H1 (cell line): Measurements from ENCODE around the gene VSIG10L. TPM values are rescaled to one million over a fixed set of nuclear protein-coding genes. Genes with fewer than 3 reads are reported as not detected.

Source experiments
- CTCF ChIA-PET: fragments of 300-600 bp; sonication (Branson Sonifier 250); formaldehyde crosslinking; loops from one replicate; lab custom pipeline; 2021; ENCODE audit not compliant: partially characterized antibody; lab: Charles Lee
- POLR2A ChIA-PET: fragments of 300-600 bp; sonication (Branson Sonifier 250); formaldehyde crosslinking; loops from one replicate; lab custom pipeline; 2021; ENCODE audit warnings: inconsistent platforms; ENCODE audit not compliant: partially characterized antibody; lab: Charles Lee
- DNase-seq, 2 experiments: peaks; one replicate each; pipeline versions ENCODE4 v3.0.0 to v3.0.0-alpha.2; 2010 to 2022; ENCODE audit warnings: low spot score in 2 of 2, low read depth in 1 of 2, mixed read lengths in 1 of 2
- FAIRE-seq: peaks from 2 replicates; lab custom pipeline; 2011; peaks lifted over from hg19 to GRCh38; lab: Jason Lieb, UNC
- H2AFZ ChIP-seq: 2 replicates; pipeline ENCODE4 v1.8.1; 2012; ENCODE audit warnings: low read length, inconsistent platforms
- H2AK5ac ChIP-seq: 2 replicates; pipeline ENCODE4 v1.6.1; 2013; ENCODE audit warnings: low read depth, low read length
- H2BK120ac ChIP-seq: replicated peaks from 2 replicates; pipeline ENCODE3; 2013; ENCODE audit warnings: low read depth, low read length, inconsistent platforms
- H2BK12ac ChIP-seq: 2 replicates; pipeline ENCODE4 v1.6.1; 2013; ENCODE audit warnings: low read depth, low read length
- H2BK15ac ChIP-seq: 2 replicates; pipeline ENCODE4 v1.6.1; 2013; ENCODE audit warnings: low read length
- H2BK20ac ChIP-seq: 2 replicates; pipeline ENCODE4 v1.6.1; 2013; ENCODE audit warnings: low read length
- H2BK5ac ChIP-seq: 2 replicates; pipeline ENCODE4 v1.6.1; 2013; ENCODE audit warnings: low read depth, low read length
- H3K14ac ChIP-seq: 2 replicates; pipeline ENCODE4 v1.6.1; 2013; ENCODE audit warnings: inconsistent platforms; ENCODE audit not compliant: insufficient read length
- H3K18ac ChIP-seq: 2 replicates; pipeline ENCODE4 v1.6.1; 2013; ENCODE audit warnings: low read length; ENCODE audit errors: extremely low read depth
- H3K23ac ChIP-seq: 2 replicates; pipeline ENCODE4 v1.6.1; 2013; ENCODE audit warnings: inconsistent platforms; ENCODE audit not compliant: insufficient read length
- H3K23me2 ChIP-seq: 2 replicates; pipeline ENCODE4 v1.6.1; 2013; ENCODE audit warnings: low read depth, low read length
- H3K27ac ChIP-seq: 2 replicates; pipeline ENCODE4 v1.6.1; 2011; ENCODE audit warnings: low read depth, low read length, inconsistent platforms
- H3K27me3 ChIP-seq, 4 experiments: replicated peaks in 1 of 4; 1 replicate in 1 of 4; 2 replicates in 3 of 4; pipeline versions ENCODE4 v1.6.1 to v1.8.1; 2011 to 2013; ENCODE audit warnings: low read length in 3 of 4, mild to moderate bottlenecking in 3 of 4, inconsistent platforms in 2 of 4, mixed read lengths in 2 of 4, moderate library complexity in 1 of 4; ENCODE audit not compliant: control insufficient read depth in 3 of 4, insufficient read depth in 3 of 4; ENCODE audit errors: extremely low read depth in 1 of 4
- H3K36me3 ChIP-seq, 4 experiments: 2 replicates each; pipeline versions ENCODE4 v1.6.1 to v1.8.1; 2011 to 2013; ENCODE audit warnings: mild to moderate bottlenecking in 4 of 4, low read length in 3 of 4, moderate library complexity in 2 of 4, control low read depth in 1 of 4, inconsistent platforms in 1 of 4; ENCODE audit not compliant: insufficient read depth in 4 of 4, control insufficient read depth in 2 of 4
- H3K4ac ChIP-seq: replicated peaks from 2 replicates; pipeline ENCODE3; 2013; ENCODE audit warnings: low read length, low read depth, mixed read lengths, inconsistent platforms; ENCODE audit not compliant: insufficient read length
- H3K4me1 ChIP-seq, 4 experiments: replicated peaks in 1 of 4; 1 replicate in 1 of 4; 2 replicates in 3 of 4; pipeline versions ENCODE4 v1.6.1 to v1.8.1; 2011 to 2013; ENCODE audit warnings: low read length in 3 of 4, inconsistent platforms in 2 of 4, mixed read lengths in 1 of 4; ENCODE audit not compliant: insufficient read depth in 4 of 4, control insufficient read depth in 3 of 4
- H3K4me2 ChIP-seq, 2 experiments: 2 replicates each; pipeline versions ENCODE4 v1.6.1 to v1.8.1; 2011 to 2013; ENCODE audit warnings: low read depth in 2 of 2, low read length in 2 of 2, control low read depth in 1 of 2, inconsistent platforms in 1 of 2, mild to moderate bottlenecking in 1 of 2; ENCODE audit not compliant: insufficient read depth in 1 of 2
- H3K4me3 ChIP-seq, 4 experiments: fragments of 200-600, 300-600 bp in 1 of 4; sonication (generic), shearing (Covaris generic), sonication (Bioruptor Twin) in 1 of 4; 2 replicates each; pipeline versions ENCODE4 v1.5.1 to v1.8.1; 2011 to 2016; ENCODE audit warnings: low read length in 4 of 4, low read depth in 3 of 4, control low read depth in 2 of 4, inconsistent platforms in 2 of 4, mild to moderate bottlenecking in 2 of 4, mixed read lengths in 1 of 4, moderate library complexity in 1 of 4; ENCODE audit not compliant: insufficient read depth in 2 of 4; ENCODE audit errors: extremely low read depth in 1 of 4
- H3K56ac ChIP-seq: replicated peaks from 2 replicates; pipeline ENCODE3; 2013; ENCODE audit warnings: low read depth, mild to moderate bottlenecking, mixed read lengths, low read length, inconsistent platforms; ENCODE audit not compliant: insufficient read length
- H3K79me1 ChIP-seq: 2 replicates; pipeline ENCODE4 v1.6.1; 2013; ENCODE audit warnings: low read depth, low read length, control low read depth
- H3K79me2 ChIP-seq, 2 experiments: 2 replicates each; pipeline versions ENCODE4 v1.6.1 to v1.8.1; 2012 to 2013; ENCODE audit warnings: low read length in 2 of 2, mild to moderate bottlenecking in 2 of 2, inconsistent platforms in 1 of 2; ENCODE audit not compliant: insufficient read depth in 2 of 2, control insufficient read depth in 1 of 2
- H3K9ac ChIP-seq, 4 experiments: replicated peaks in 1 of 4; 1 replicate in 1 of 4; 2 replicates in 3 of 4; pipeline versions ENCODE4 v1.6.1 to v1.8.1; 2011 to 2013; ENCODE audit warnings: low read depth in 3 of 4, low read length in 3 of 4, control low read depth in 2 of 4, mild to moderate bottlenecking in 2 of 4, moderate library complexity in 2 of 4, inconsistent platforms in 1 of 4; ENCODE audit errors: extremely low read depth in 1 of 4
- H3K9me3 ChIP-seq, 2 experiments: 2 replicates each; pipeline versions ENCODE4 v1.6.1 to v1.8.1; 2012 to 2013; ENCODE audit warnings: mild to moderate bottlenecking in 2 of 2, moderate library complexity in 2 of 2, control low read depth in 1 of 2, inconsistent platforms in 1 of 2, low read depth in 1 of 2, low read length in 1 of 2, mixed read lengths in 1 of 2; ENCODE audit not compliant: insufficient read depth in 2 of 2
- H4K20me1 ChIP-seq, 2 experiments: replicated peaks in 1 of 2; 2 replicates each; pipeline versions ENCODE3 to v1.8.1; 2011 to 2013; ENCODE audit warnings: inconsistent platforms in 2 of 2, low read length in 2 of 2, mild to moderate bottlenecking in 1 of 2; ENCODE audit not compliant: insufficient read depth in 2 of 2, control insufficient read depth in 1 of 2
- H4K5ac ChIP-seq: 2 replicates; pipeline ENCODE4 v1.6.1; 2013; ENCODE audit warnings: low read length, low read depth, mixed read lengths, inconsistent platforms; ENCODE audit not compliant: insufficient read length
- H4K8ac ChIP-seq: 2 replicates; pipeline ENCODE4 v1.8.0; 2013; ENCODE audit warnings: mild to moderate bottlenecking, moderate library complexity, low read length, inconsistent platforms; ENCODE audit not compliant: insufficient read depth; ENCODE audit errors: extremely low read depth
- H4K91ac ChIP-seq: replicated peaks from 2 replicates; pipeline ENCODE3; 2013; ENCODE audit warnings: low read length, mixed read lengths, inconsistent platforms; ENCODE audit not compliant: insufficient read length
- BRCA1 ChIP-seq: IDR thresholded peaks from 2 replicates; pipeline ENCODE4 v1.6.1; 2012; ENCODE audit warnings: low read depth, low read length, improper control_type of control experiment
- JUN ChIP-seq: IDR thresholded peaks from 2 replicates; pipeline ENCODE4 v1.6.1; 2011; ENCODE audit warnings: low read depth, mild to moderate bottlenecking, improper control_type of control experiment, low read length
- KDM1A ChIP-seq: fragments of 200-600, 300-600 bp; sonication (generic); IDR thresholded peaks from 2 replicates; pipeline ENCODE4 v1.7.1; 2016; ENCODE audit warnings: mild to moderate bottlenecking, low read length, borderline replicate concordance
- MAFK ChIP-seq: IDR thresholded peaks from 2 replicates; pipeline ENCODE4 v1.6.1; 2012; ENCODE audit warnings: low read depth, mild to moderate bottlenecking, improper control_type of control experiment, low read length
- POLR2AphosphoS5 ChIP-seq: IDR thresholded peaks from 2 replicates; pipeline ENCODE4 v1.6.1; 2011; ENCODE audit warnings: low read depth, low read length
- SIRT6 ChIP-seq: IDR thresholded peaks from one replicate; pipeline ENCODE4 v1.7.1; 2012; ENCODE audit warnings: low read length, inconsistent platforms
- TAF1 ChIP-seq: IDR thresholded peaks from 2 replicates; pipeline ENCODE4 v1.6.1; 2011; ENCODE audit warnings: mild to moderate bottlenecking, low read depth, low read length
- TAF7 ChIP-seq: optimal IDR thresholded peaks from 2 replicates; pipeline ENCODE3; 2011; ENCODE audit warnings: low read depth, mild to moderate bottlenecking, inconsistent platforms, low read length, moderate library complexity, borderline replicate concordance
- TEAD4 ChIP-seq: IDR thresholded peaks from 2 replicates; pipeline ENCODE4 v1.6.1; 2012; ENCODE audit warnings: low read depth, low read length, inconsistent platforms, mixed read lengths
- WGBS, 2 experiments: shearing (Covaris generic) in 1 of 2; methylation state at CpG; one replicate each; pipeline versions ENCODE4 v1.1.6 to v1.1.7; 2013 to 2015; ENCODE audit warnings: low lambda C conversion rate in 2 of 2, mixed read lengths in 2 of 2, inconsistent platforms in 1 of 2, low coverage in 1 of 2, missing lambda C conversion rate in 1 of 2; ENCODE audit not compliant: insufficient replicate concordance in 2 of 2, insufficient coverage in 1 of 2, insufficient read length in 1 of 2; ENCODE audit errors: extremely low coverage in 1 of 2, missing lambda C conversion rate in 1 of 2; 5-methylcytosine and 5-hydroxymethylcytosine counted together
- polyA plus RNA-seq, 7 experiments: library from polyadenylated mRNA; depleted of rRNA in 3 of 7; stranded (reverse) in 5 of 7; unstranded in 2 of 7; fragments of >200 nt in 5 of 7; fragments of 200-250 nt in 2 of 7; gene quantifications; 1 replicate in 5 of 7; 2 replicates in 1 of 7; 4 replicates in 1 of 7; pipeline versions ENCODE4 v1.2.1 to v1.2.3, GENCODE V29; 2011 to 2013; ENCODE audit warnings: missing spikeins in 2 of 7, mixed read lengths in 2 of 7
- total RNA-seq: library from RNA; stranded (reverse); fragmentation: NEBNext Ultra II Directional; extraction: Animal tissue kit (Norgen Biotek cat#: 25700); gene quantifications from 2 replicates; pipeline ENCODE4 v1.2.1, GENCODE V29; 2021
- TF ChIP-seq, protein P1 (sequence below): IDR thresholded peaks from 2 replicates; pipeline ENCODE4 v1.6.1; 2012; ENCODE audit warnings: low read length, inconsistent platforms
- TF ChIP-seq, protein P2 (sequence below): IDR thresholded peaks from 2 replicates; pipeline ENCODE4 v1.6.1; 2011; ENCODE audit warnings: low read length, improper control_type of control experiment

The VSIG10L gene
- total and polyA plus RNA-seq, 2 of the 8 experiments (the other 6 are each of a cell fraction or from before 2014, with no cell fraction given), result 10.3 to 10.4 TPM

DNA sequence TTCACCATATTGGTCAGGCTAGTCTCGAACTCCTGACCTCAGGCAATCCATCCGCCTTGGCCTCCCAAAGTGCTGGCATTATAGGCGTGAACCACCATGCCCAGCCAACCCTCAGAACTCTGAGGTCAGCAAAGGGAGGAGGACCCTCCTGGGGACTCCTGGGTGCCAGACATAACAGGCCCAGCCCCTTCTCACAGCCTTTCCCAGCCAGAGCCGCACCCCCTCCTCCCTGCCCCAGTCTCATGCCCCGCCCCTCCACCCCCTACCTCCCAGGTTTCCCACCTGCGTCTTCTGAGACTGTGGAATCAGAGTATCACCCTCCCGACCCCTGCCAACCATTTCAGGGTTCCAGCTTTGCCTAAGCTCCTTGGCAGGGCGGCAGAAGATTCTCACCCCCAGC is 25.3 kb downstream of the VSIG10L start:
- H3K4ac ChIP-seq, result no peak overlapping the region
- no peaks in the 10 kb centered on the region for H3K79me2 ChIP-seq
- 75% methylated on average over 8 of the region's 8 CpGs; no CpG with 5 or more reads in 1 of the 2 experiments for WGBS, 2 experiments
- CTCF ChIA-PET, result interaction anchor here (0.6 to 2.2 kb wide), 3 partner anchors 11 to 198 kb away, joined by 3 to 6 read pairs (median 4); no protein-coding TSS in a partner anchor
- no peak overlapping the region for H3K9ac ChIP-seq
- no peak overlapping the region for H3K56ac ChIP-seq
- no peak overlapping the region for H3K14ac ChIP-seq
- H3K79me1 ChIP-seq, result peaks cover 14% of the 10 kb centered on the region
- no peak overlapping the region for H2AK5ac ChIP-seq
- 0 out of 8 replicates have a peak, but pooled peaks cover 0 to 2% (median 0%) of the 10 kb centered on the region in 4 experiments for H3K36me3 ChIP-seq
- H3K4me1 ChIP-seq, result peaks cover 3 to 8% (median 5%) of the 10 kb centered on the region in 4 experiments; a peak in 6 of 7 replicates
- no peak overlapping the region for H2BK5ac ChIP-seq
- peaks cover 0 to 2% (median 0%) of the 10 kb centered on the region in 4 experiments; a peak in 3 of 7 replicates for H3K27me3 ChIP-seq
- DNase-seq, result no peak
- no peak overlapping the region for H4K91ac ChIP-seq
- peaks cover 13% of the 10 kb centered on the region; the same call in 1 of the 2 replicates for H3K23me2 ChIP-seq
- no peak overlapping the region for H2BK12ac ChIP-seq
- POLR2A ChIA-PET, result interaction anchor here (1.6 to 2.1 kb wide), 2 partner anchors 10 to 13 kb away, joined by 5 to 7 read pairs; no protein-coding TSS in a partner anchor
- H3K9me3 ChIP-seq, result no peaks in the 10 kb centered on the region
- H3K23ac ChIP-seq, result no peak overlapping the region
- no peak overlapping the region for H4K8ac ChIP-seq
- no peak overlapping the region for H3K27ac ChIP-seq
- no peak overlapping the region for H3K18ac ChIP-seq
- H2AFZ ChIP-seq, result no peak overlapping the region
- H4K20me1 ChIP-seq, result peaks cover 3 to 28% of the 10 kb centered on the region in 2 experiments
- no peak overlapping the region for H3K4me2 ChIP-seq
- no peak overlapping the region for H3K4me3 ChIP-seq
- no peak overlapping the region for H4K5ac ChIP-seq
- H2BK15ac ChIP-seq, result no peak overlapping the region
- H2BK120ac ChIP-seq, result no peak overlapping the region
- H2BK20ac ChIP-seq, result no peak overlapping the region
- FAIRE-seq, result no peak
- TF ChIP-seq KDM1A (no peak), JUN (no peak), TAF7 (no peak), SIRT6 (no peak), TAF1 (no peak), MAFK (no peak), POLR2AphosphoS5 (no peak), BRCA1 (no peak), TEAD4 (no peak)
- TF ChIP-seq, protein P1, sequence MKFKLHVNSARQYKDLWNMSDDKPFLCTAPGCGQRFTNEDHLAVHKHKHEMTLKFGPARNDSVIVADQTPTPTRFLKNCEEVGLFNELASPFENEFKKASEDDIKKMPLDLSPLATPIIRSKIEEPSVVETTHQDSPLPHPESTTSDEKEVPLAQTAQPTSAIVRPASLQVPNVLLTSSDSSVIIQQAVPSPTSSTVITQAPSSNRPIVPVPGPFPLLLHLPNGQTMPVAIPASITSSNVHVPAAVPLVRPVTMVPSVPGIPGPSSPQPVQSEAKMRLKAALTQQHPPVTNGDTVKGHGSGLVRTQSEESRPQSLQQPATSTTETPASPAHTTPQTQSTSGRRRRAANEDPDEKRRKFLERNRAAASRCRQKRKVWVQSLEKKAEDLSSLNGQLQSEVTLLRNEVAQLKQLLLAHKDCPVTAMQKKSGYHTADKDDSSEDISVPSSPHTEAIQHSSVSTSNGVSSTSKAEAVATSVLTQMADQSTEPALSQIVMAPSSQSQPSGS, result no peak
- TF ChIP-seq, protein P2, sequence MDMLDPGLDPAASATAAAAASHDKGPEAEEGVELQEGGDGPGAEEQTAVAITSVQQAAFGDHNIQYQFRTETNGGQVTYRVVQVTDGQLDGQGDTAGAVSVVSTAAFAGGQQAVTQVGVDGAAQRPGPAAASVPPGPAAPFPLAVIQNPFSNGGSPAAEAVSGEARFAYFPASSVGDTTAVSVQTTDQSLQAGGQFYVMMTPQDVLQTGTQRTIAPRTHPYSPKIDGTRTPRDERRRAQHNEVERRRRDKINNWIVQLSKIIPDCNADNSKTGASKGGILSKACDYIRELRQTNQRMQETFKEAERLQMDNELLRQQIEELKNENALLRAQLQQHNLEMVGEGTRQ, result no peak
